GM18505 (cell line): ENCODE measurements around the gene PLD5.
"Not testable (repeated sequence)": the region's sequence is repeated elsewhere in the genome, so short reads cannot be mapped to it uniquely, and the experiment has no call there.

Source experiments
- ATAC-seq: cut with Tn5 transposase; IDR thresholded peaks from one replicate; pipeline ENCODE4 v1.9.1; 2021; ENCODE audit not compliant: unreplicated experiment
- POLR2A ChIP-seq: IDR thresholded peaks from 4 replicates; pipeline ENCODE4 v1.6.1; 2011; ENCODE audit warnings: borderline replicate concordance; ENCODE audit not compliant: insufficient read depth, insufficient read length; ENCODE audit errors: extremely low read depth

Gene PLD5

DNA sequence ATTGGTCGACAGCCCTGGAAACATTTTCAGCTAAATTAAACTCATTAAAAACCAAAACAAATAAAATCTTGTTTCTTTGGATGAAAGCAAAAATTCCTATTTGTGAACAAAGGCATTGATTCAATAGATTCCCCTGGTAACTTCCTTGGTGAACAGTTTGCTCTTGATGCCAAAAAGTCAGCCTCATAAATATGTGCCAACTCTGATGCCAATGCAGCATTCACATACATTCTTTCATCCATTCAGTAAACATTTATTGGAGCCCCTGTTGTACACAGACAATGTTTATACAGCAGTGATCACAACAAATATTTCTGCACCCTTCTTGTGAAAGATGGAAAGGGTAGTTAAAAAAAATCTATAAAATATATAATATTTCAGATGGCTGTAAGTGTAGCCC is 107.8 kb downstream of the PLD5 start:
- no peak for ATAC-seq
- TF ChIP-seq POLR2A: no peak

DNA sequence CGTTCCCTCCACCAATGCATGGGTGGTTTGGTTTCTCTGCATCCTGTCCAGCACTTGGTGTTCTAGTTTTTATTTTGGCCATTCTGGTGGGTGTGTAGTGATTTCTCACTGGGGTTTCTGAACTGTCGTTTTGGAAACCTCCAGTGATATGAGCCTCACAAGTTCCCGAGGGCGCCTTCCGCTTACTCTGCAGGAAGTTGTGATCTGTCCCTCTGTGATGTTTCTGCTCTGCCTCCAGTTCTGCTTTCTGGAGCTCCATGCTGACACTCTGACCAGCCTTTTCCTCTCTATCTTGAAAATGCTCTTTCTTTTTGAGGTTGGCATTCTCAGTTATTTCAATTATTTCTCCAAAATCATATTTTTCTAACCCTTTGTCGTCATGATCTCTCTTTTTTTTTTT is 111.6 kb downstream of the PLD5 start:
- no peak for TF ChIP-seq POLR2A
- no peak for ATAC-seq

GRCh38 chr1:242411901-242412300 is 112.6 kb downstream of the PLD5 start:
- no peak for ATAC-seq
- TF ChIP-seq POLR2A: no peak

DNA sequence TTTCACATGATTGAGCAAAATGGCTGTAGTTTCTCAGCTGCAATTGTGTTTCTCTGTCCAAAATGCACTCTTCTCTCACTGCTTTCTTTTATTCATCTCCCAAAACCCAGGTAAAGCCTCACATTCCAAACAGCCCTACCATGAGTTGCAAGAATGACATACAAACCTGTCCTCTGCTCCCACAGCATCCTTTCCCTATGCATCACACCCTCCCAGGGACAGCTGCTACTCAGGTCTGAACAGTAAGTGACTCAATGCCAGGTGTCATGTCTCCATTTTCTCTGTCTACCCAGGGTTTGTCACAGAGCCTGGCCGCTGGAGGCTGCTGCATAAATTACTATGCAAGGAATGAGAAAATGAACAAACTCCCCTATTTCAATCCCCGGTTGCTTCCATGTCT is 118.5 kb downstream of the PLD5 start:
- no peak for TF ChIP-seq POLR2A
- no peak for ATAC-seq

DNA sequence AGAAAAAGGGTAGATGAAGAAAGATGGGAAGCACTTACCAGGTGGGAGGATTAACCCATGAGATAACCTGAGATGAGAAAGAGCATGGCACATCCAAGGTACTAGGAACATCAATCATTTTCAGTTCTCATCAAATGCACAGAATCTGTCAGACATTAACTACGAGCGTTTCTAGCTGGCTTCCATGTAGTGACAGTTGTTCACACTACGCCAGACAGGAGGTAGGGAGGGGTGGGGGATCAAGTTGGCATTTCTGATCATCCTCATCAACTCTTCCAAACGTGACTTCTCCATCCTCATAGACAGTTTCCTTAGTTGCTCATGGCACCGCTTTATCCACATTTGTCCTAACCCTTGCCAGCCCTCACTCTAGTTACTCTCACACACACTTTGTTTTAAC is 120.2 kb downstream of the PLD5 start:
- no peak for ATAC-seq
- no peak for TF ChIP-seq POLR2A

GRCh38 chr1:242402956-242403355 is 121.5 kb downstream of the PLD5 start:
- no peak for ATAC-seq
- no peak for TF ChIP-seq POLR2A

DNA sequence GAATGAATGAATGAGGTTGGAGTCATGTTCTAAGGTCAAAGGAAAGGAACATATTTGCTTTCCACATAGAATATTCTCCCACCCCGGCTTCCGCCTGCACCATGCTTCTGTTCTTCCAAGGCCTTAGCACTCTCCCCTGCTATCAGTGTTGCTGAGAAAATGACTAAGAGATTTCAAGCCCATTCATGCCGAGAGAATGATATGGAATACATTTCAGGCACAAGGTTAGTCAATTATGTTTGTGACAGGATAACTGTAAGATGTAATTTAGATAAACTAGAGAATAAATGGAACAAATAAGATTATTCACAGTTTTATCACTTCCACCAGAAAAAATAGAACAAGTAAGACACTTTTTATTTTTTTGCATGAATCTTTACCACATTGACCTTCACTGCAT is 122.6 kb downstream of the PLD5 start:
- ATAC-seq: no peak
- no peak for TF ChIP-seq POLR2A

GRCh38 chr1:242398351-242398750 is 126.1 kb downstream of the PLD5 start:
- TF ChIP-seq POLR2A: no peak
- no peak for ATAC-seq

DNA sequence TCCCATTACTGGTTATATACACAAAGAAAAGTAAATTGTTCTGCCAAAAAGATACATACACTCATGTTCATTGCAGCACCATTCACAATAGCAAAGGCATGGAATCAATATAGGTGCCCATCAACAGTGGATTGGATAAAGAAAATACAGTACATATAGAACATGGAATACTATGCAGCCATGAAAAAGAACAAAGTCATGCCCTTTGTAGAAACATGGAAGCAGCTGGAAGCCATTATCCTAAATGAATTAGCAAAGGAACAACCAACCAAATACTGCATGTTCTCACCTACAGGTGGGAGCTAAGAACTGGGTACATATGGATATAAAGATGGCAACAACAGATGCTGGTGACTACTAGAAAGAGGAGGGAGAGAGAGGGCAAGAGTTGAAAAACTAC is 132.6 kb downstream of the PLD5 start:
- no peak for ATAC-seq
- TF ChIP-seq POLR2A: no peak

GRCh38 chr1:242376121-242376520 is 148.4 kb downstream of the PLD5 start:
- not testable (repeated sequence) for ATAC-seq

GRCh38 chr1:242350446-242350845 is 174.1 kb downstream of the PLD5 start:
- ATAC-seq: not testable (repeated sequence)

GRCh38 chr1:242349636-242350035 is 174.9 kb downstream of the PLD5 start:
- ATAC-seq: no peak
- no peak for TF ChIP-seq POLR2A

DNA sequence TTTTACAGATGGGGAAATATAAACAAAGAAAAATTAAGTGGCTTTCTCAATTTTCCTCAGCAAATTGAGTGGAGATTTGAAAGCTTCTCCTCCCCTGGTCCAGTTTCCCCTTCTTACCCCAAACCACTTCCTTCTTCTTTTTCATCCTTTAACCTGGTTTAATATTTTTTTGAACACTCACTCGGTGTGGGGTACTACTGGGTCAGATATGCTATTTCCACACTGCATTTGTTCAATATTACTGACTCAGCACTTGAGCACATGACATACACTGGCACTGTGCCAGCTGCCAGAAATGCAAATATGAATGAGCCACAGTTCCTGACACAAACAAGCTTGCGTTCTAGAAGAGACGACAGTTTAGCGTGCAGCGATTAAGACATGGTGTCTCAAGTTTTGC is 193.6 kb downstream of the PLD5 start:
- not testable (repeated sequence) for ATAC-seq

- not testable (repeated sequence) for ATAC-seq
These were observed 197.1 kb downstream of the PLD5 start for GRCh38 chr1:242327381-242327780.

GRCh38 chr1:242321981-242322380 is 202.5 kb downstream of the PLD5 start:
- ATAC-seq: not testable (repeated sequence)

DNA sequence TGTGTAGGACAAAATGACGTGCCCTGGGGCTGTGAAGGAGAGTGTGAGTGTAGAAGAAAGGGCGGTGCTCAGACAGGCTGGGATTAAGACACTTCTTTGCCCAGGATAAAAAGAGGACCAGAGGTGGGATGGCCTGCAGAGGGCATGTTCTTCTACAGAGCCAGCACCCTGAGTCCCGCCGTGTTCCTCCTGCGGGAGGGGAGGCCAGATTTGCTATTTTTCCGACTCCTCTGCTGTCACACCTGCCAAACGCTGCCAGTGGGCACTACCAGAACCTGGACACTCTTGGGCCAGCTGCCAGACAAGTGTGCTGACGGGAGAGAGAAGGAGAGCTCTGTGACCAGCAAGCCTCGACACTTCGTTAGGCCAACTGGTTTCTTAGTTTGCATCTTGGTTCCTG is 206.4 kb downstream of the PLD5 start:
- no peak for TF ChIP-seq POLR2A
- no peak for ATAC-seq

DNA sequence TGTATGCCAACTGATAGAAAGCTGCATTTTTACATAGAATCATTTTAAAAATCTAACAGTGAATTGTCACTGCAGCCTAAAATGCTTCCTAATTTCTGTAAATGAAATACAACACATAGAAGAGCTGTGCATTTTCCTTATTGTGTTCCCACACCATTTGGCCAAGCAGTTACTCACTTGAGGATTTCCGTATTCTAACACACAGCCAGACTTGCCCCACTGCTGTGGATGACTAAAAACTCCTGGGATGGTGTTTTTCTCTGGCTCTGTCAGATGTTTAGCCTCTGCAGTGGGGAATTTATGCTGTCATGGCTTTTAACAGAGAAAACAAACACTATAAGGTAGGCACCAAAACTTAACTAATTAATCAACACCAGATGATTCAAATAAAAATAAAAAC is 209.6 kb downstream of the PLD5 start:
- not testable (repeated sequence) for ATAC-seq

DNA sequence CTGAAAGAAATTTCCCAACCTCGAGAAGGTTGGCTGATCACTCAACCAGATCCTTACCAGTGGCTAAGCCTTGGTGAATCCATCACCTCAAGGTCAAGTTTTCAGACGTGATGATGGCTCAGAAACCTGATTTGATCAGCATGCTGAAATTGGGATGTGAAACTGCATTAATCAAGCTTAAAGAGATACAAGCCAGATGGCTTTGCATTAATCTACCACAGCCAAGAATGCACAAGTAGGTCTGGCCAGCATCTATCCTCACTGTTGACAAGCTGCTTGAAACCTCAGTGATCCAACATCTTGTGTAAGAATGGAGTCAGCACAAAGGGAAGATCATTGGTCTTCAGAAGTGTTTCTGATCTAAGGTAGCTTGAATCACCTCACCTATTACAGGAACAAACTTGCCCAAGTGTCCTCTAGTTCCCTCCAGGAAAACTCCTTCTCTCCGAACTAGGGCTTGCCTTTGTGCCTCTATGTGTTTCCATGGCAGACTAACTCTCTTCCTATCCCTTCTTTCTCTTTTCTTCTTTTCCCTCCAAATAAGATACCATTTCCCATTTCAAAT is 210.3 kb downstream of the PLD5 start:
- not testable (repeated sequence) for ATAC-seq

DNA sequence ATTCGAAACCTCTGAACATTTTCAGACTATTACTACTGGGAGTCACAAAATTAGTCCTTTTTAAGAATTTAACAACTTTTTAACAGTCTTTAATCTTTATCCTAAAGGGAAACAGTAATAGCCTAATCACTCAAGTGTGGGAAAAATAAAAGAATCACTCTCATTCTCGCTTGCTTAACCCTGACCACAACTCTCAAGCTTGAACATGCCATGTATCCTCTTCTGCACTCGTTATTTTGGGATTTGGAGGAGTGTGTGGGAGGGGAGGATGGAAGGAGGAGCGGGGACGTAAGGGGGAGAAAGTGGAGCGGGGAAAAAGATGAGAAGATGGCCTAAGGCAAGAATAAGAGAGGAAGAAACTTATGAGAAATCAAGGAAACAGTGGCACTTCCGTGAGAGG is 215.8 kb downstream of the PLD5 start:
- not testable (repeated sequence) for ATAC-seq

- not testable (repeated sequence) for ATAC-seq
These were observed 230.7 kb downstream of the PLD5 start for GRCh38 chr1:242293781-242294180.

DNA sequence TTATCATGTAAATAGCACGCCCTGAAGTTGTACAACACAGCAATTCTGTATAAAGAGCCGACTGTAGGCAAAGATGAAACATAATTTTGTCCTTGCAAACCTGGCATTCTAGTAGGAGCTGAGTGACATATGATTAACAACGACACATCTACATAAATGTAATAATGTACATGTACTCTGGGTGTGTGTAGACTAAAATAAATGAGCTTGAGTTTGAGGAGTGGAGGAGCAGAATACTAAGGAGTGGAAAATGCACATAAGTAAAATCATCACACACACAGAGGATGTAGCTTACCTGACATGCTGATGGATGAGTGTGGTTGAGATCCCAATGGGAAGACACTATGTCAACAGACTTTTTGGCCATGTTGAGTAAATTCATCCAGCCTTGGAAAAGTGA is 236.4 kb downstream of the PLD5 start:
- not testable (repeated sequence) for ATAC-seq
